Tibial nerve (tissue), 4 donors: ENCODE data around the gene ZNF410. TPM values are rescaled to one million over a fixed set of nuclear protein-coding genes. Genes with fewer than 3 reads are reported as not detected.

Experiments
- DNase-seq, 2 donors: peaks; one replicate each; pipeline ENCODE4 v3.0.0-alpha.2; 2019; ENCODE audit warnings: low spot score in 2 of 2
- H3K27ac ChIP-seq, 4 donors: fragments of 200-600 bp; sonication (generic) in 3 of 4; one replicate each; pipeline ENCODE4 v1.5.1; 2017 to 2019; ENCODE audit warnings: mild to moderate bottlenecking in 1 of 4
- H3K27me3 ChIP-seq, 2 donors: fragments of 200-600 bp; sonication (generic) in 1 of 2; one replicate each; pipeline versions ENCODE4 v1.5.1 to v1.6.0; 2017 to 2019
- H3K36me3 ChIP-seq, 3 donors: fragments of 200-600 bp; sonication (generic); one replicate each; pipeline ENCODE4 v1.5.1; 2018 to 2019
- H3K4me1 ChIP-seq, 4 donors: fragments of 200-600 bp; sonication (generic) in 3 of 4; one replicate each; pipeline ENCODE4 v1.5.1; 2017 to 2019
- H3K4me3 ChIP-seq, 4 donors: fragments of 200-600 bp; sonication (generic) in 3 of 4; one replicate each; pipeline ENCODE4 v1.5.1; 2017 to 2019; ENCODE audit warnings: mild to moderate bottlenecking in 1 of 4, moderate library complexity in 1 of 4
- H3K9me3 ChIP-seq, 4 donors: fragments of 200-600 bp; sonication (generic) in 3 of 4; one replicate each; pipeline ENCODE4 v1.5.1; 2017 to 2019
- EP300 ChIP-seq, 2 donors: sonication (generic); formaldehyde crosslinking; IDR thresholded peaks; one replicate each; pipeline ENCODE4 v1.6.1; 2017; ENCODE audit warnings: antibody characterized with exemption in 2 of 2, mild to moderate bottlenecking in 1 of 2
- POLR2A ChIP-seq, 2 donors: fragments of 450-650 bp; IDR thresholded peaks; one replicate each; pipeline ENCODE4 v1.6.1; 2017; ENCODE audit warnings: antibody characterized with exemption in 2 of 2, mild to moderate bottlenecking in 2 of 2, moderate library complexity in 2 of 2
- WGBS, 2 donors: methylation state at CpG; one replicate each; pipeline ENCODE4 v1.1.5; 2018; 5-methylcytosine and 5-hydroxymethylcytosine counted together
- total RNA-seq, 4 donors: library from RNA; depleted of rRNA; stranded (reverse); fragments of >200 nt; gene quantifications; one replicate each; pipeline ENCODE4 v1.1.0, GENCODE V29; 2016
- TF ChIP-seq, protein P1 (sequence below), 5 experiments: fragments of 200-600 bp in 3 of 5; fragments of 450-650 bp in 2 of 5; sonication (generic) in 3 of 5; IDR thresholded peaks; one replicate each; pipeline ENCODE4 v1.5.1; 2016 to 2019; ENCODE audit warnings: antibody characterized with exemption in 5 of 5, mild to moderate bottlenecking in 3 of 5, moderate library complexity in 2 of 5

ZNF410 gene
- total RNA-seq, 4 donors from 2014 or later = 42.0 to 49.8 (median 46.8) TPM

DNA sequence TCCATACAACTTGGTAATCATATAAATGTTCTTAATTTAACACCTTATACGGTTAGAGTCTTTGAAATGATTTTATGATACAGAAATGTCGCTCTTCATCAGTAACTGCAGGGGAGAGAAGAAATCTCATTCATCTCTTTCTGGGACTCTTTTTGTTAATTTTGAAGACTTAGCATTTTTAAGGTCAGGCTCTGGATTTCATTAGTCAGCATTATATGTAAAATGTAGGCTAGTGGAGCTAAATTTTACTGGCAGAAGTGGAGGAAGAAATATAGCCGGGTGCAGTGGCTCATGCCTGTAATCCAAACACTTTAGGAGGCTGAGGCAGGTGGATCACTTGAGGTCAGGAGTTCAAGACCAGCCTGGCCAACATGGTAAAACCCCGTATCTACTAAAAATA, 39.7 kb upstream of the ZNF410 start:
- no peaks in the 10 kb centered on the region for H3K27me3 ChIP-seq
- peaks cover 0 to 9% (median 5%) of the 10 kb centered on the region in 4 donors for H3K4me1 ChIP-seq
- no peak overlapping the region for H3K27ac ChIP-seq
- WGBS, 2 donors = 49 to 54% methylated on average over 4 of the region's 4 CpGs
- no peak overlapping the region for H3K4me3 ChIP-seq
- no peak for DNase-seq
- no peaks in the 10 kb centered on the region for H3K9me3 ChIP-seq
- H3K36me3 ChIP-seq = no peaks in the 10 kb centered on the region
- TF ChIP-seq EP300 (IDR thresholded peaks at IDR 0.05) (no peak), POLR2A (IDR thresholded peaks at IDR 0.05) (no peak)
- TF ChIP-seq, protein P1, sequence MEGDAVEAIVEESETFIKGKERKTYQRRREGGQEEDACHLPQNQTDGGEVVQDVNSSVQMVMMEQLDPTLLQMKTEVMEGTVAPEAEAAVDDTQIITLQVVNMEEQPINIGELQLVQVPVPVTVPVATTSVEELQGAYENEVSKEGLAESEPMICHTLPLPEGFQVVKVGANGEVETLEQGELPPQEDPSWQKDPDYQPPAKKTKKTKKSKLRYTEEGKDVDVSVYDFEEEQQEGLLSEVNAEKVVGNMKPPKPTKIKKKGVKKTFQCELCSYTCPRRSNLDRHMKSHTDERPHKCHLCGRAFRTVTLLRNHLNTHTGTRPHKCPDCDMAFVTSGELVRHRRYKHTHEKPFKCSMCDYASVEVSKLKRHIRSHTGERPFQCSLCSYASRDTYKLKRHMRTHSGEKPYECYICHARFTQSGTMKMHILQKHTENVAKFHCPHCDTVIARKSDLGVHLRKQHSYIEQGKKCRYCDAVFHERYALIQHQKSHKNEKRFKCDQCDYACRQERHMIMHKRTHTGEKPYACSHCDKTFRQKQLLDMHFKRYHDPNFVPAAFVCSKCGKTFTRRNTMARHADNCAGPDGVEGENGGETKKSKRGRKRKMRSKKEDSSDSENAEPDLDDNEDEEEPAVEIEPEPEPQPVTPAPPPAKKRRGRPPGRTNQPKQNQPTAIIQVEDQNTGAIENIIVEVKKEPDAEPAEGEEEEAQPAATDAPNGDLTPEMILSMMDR (IDR thresholded peaks at IDR 0.05) = no peak

DNA sequence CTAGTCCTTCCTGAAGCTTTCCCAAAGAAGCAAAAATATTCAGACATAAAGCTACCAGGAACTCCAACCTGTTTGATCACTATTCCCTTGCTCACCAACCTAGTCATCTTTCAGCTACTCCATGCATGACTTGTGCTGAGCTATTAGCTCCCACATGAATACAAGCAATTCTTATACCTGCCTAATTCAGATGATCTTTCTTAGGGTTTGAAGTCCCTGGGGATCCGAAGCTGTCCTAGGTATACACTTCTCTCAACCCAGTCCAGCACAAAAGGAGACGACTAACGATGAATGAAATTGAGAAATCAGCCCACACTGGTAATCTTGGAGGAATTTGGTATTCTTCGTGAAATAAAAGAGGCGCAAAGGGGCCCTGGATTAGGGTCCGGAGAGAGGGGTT, 35.7 kb upstream of the ZNF410 start:
- no peaks in the 10 kb centered on the region for H3K9me3 ChIP-seq
- WGBS, 2 donors = 34 to 41% methylated on average over 6 of the region's 6 CpGs
- peak overlapping the region; percentile 90 to 99 (median 94) for H3K27ac ChIP-seq
- TF ChIP-seq EP300 (IDR thresholded peaks at IDR 0.05) (no peak), POLR2A (IDR thresholded peaks at IDR 0.05) (no peak)
- TF ChIP-seq, protein P1 (IDR thresholded peaks at IDR 0.05) = no peak
- peaks cover 0 to 22% (median 9%) of the 10 kb centered on the region in 4 donors for H3K4me1 ChIP-seq
- H3K4me3 ChIP-seq = peak overlapping the region; percentile 45 to 74 (median 62)
- no peaks in the 10 kb centered on the region for H3K36me3 ChIP-seq
- H3K27me3 ChIP-seq = no peaks in the 10 kb centered on the region
- DNase-seq = no peak

- H3K4me1 ChIP-seq = peaks cover 0 to 22% (median 9%) of the 10 kb centered on the region in 4 donors
- 2 to 3% methylated on average over 48 to 51 of the region's 51 CpGs for WGBS, 2 donors
- H3K27ac ChIP-seq = peak within 1 kb of the TSS; percentile 90 to 99 (median 94)
- TF ChIP-seq, protein P1 (IDR thresholded peaks at IDR 0.05) = peak in 2 of 5 experiments; percentile 52 to 63
- TF ChIP-seq EP300 (IDR thresholded peaks at IDR 0.05) (peak; percentile 90 to 97), POLR2A (IDR thresholded peaks at IDR 0.05) (peak; percentile 60 to 81)
- no peaks in the 10 kb centered on the region for H3K9me3 ChIP-seq
- peak within 1 kb of the TSS; percentile 45 to 74 (median 62) for H3K4me3 ChIP-seq
- H3K27me3 ChIP-seq = no peaks in the 10 kb centered on the region
- peak; percentile 94 to 95 for DNase-seq
- no peaks in the 10 kb centered on the region for H3K36me3 ChIP-seq
Observed at GRCh38 chr14:73851567-73852382, 34.9 kb upstream of the ZNF410 start, which contains the start of gene PTGR2. Gene PTGR2, plus strand, starts transcription at chr14:73851831. Its CDS starts 7,032 bp downstream, at chr14:73858863.

DNA sequence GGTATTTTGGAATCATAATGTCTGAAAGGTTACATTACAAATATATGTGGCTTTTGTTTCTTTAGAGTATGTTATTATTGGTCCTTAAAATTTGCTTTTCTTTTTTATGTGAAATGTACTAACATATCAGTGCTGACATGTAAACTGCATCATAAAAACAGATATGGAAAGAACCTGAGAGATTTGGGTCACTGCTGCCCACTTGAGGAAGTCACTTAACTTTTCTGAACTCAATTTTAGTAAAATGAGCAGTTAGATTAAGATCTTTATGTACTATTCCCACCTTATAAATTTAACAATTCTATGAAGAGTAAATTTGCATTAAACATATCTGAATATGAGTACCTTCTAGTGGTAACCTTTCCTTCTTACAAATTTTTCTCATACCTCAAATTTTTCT, 27.5 kb upstream of the ZNF410 start:
- TF ChIP-seq POLR2A (IDR thresholded peaks at IDR 0.05) = no peak
- no peak for TF ChIP-seq EP300 (IDR thresholded peaks at IDR 0.05)
- TF ChIP-seq, protein P1 (IDR thresholded peaks at IDR 0.05) = no peak
- no peak overlapping the region for H3K4me3 ChIP-seq
- no peaks in the 10 kb centered on the region for H3K9me3 ChIP-seq
- H3K27me3 ChIP-seq = no peaks in the 10 kb centered on the region
- no peak overlapping the region for H3K27ac ChIP-seq
- no peaks in the 10 kb centered on the region for H3K4me1 ChIP-seq
- H3K36me3 ChIP-seq = peaks cover 0 to 39% (median 0%) of the 10 kb centered on the region in 3 donors
- no peak for DNase-seq

- H3K27ac ChIP-seq = no peak overlapping the region
- no peak for TF ChIP-seq POLR2A (IDR thresholded peaks at IDR 0.05)
- TF ChIP-seq, protein P1 (IDR thresholded peaks at IDR 0.05) = no peak
- TF ChIP-seq EP300 (IDR thresholded peaks at IDR 0.05) = no peak
Observed at GRCh38 chr14:73861073-73861472, 25.6 kb upstream of the ZNF410 start.

More at GRCh38 chr14:73861073-73861472, 25.6 kb upstream of the ZNF410 start:
- Histone ChIP-seq H3K27me3 (no peaks in the 10 kb centered on the region), H3K4me3 (no peak overlapping the region), H3K36me3 (peaks cover 0 to 55% (median 0%) of the 10 kb centered on the region in 3 donors), H3K9me3 (no peaks in the 10 kb centered on the region), H3K4me1 (no peaks in the 10 kb centered on the region)
- no peak for DNase-seq
- WGBS, 2 donors = 88 to 94% methylated on average over 5 of the region's 5 CpGs
